GM10248 (cell line): ENCODE data around the gene SLC6A13.

ENCODE experiments used
- CTCF ChIA-PET: fragments of 300-600 bp; sonication (Branson Sonifier 250); formaldehyde crosslinking; extraction: SDS; loops from one replicate; lab custom pipeline; 2021; ENCODE audit warnings: antibody characterized with exemption; lab: Yijun Ruan, JAX
- POLR2A ChIA-PET: fragments of 350-650 bp; sonication (Branson Sonifier 250); formaldehyde crosslinking; extraction: SDS; loops from one replicate; lab custom pipeline; 2020; ENCODE audit warnings: antibody characterized with exemption; lab: Yijun Ruan, JAX
- DNase-seq: peaks from one replicate; pipeline ENCODE4 v3.0.0; 2012; ENCODE audit errors: extremely low spot score
- CTCF ChIP-seq: IDR thresholded peaks from 2 replicates; pipeline ENCODE4 v1.5.1; 2012; ENCODE audit warnings: mild to moderate bottlenecking, low read depth; ENCODE audit errors: extremely low read depth, missing control alignments, control extremely low read depth

Gene SLC6A13

GRCh38 chr12:198705-199104 lies 63.9 kb downstream of the SLC6A13 start:
- POLR2A ChIA-PET = no interaction called here
- CTCF ChIA-PET = no interaction called here
- no peak for DNase-seq
- no peak for TF ChIP-seq CTCF

GRCh38 chr12:197911-198695 lies 64.5 kb downstream of the SLC6A13 start:
- ChIA-PET CTCF (no interaction called here), POLR2A (no interaction called here)
- no peak for DNase-seq
- no peak for TF ChIP-seq CTCF

- CTCF ChIA-PET = no interaction called here
- POLR2A ChIA-PET = no interaction called here
- no peak for TF ChIP-seq CTCF
- no peak for DNase-seq
Measured at GRCh38 chr12:197347-197746, 65.3 kb downstream of the SLC6A13 start.

GRCh38 chr12:196436-196835 lies 66.2 kb downstream of the SLC6A13 start:
- CTCF ChIA-PET = no interaction called here
- POLR2A ChIA-PET = no interaction called here
- DNase-seq = no peak
- no peak for TF ChIP-seq CTCF

- DNase-seq = no peak
- CTCF ChIA-PET = no interaction called here
- POLR2A ChIA-PET = no interaction called here
- no peak for TF ChIP-seq CTCF
Measured at GRCh38 chr12:195951-196350, 66.7 kb downstream of the SLC6A13 start.

GRCh38 chr12:195156-195555 lies 67.5 kb downstream of the SLC6A13 start:
- CTCF ChIA-PET = no interaction called here
- no peak for DNase-seq
- TF ChIP-seq CTCF = no peak
- POLR2A ChIA-PET = no interaction called here
